HepG2 (cell line): ENCODE results near the gene NPB. TPM values are rescaled to one million over a fixed set of nuclear protein-coding genes. Genes with fewer than 3 reads are reported as not detected.

Experiments
- AFF4 ChIP-seq: sonication (generic); formaldehyde crosslinking; IDR thresholded peaks from 2 replicates; pipeline ENCODE4 v1.4.0; 2020; ENCODE audit warnings: missing genetic modification reagents
- FOXA1 ChIP-seq, 2 experiments: fragments of 450-650 bp in 1 of 2; sonication (generic) in 1 of 2; formaldehyde crosslinking in 1 of 2; IDR thresholded peaks; 2 replicates each; pipeline versions ENCODE4 v1.4.0 to v1.6.1; 2016 to 2020; ENCODE audit warnings: missing genetic modification reagents in 1 of 2
- IRF1 ChIP-seq: sonication (generic); formaldehyde crosslinking; IDR thresholded peaks from 2 replicates; pipeline ENCODE4 v1.4.0; 2020; ENCODE audit warnings: low read depth, mild to moderate bottlenecking, missing genetic modification reagents
- JDP2 ChIP-seq: sonication (generic); formaldehyde crosslinking; IDR thresholded peaks from 2 replicates; pipeline ENCODE4 v1.8.1; 2022; ENCODE audit warnings: missing genetic modification reagents, borderline replicate concordance
- KAT8 ChIP-seq: IDR thresholded peaks from 2 replicates; pipeline ENCODE4 v1.6.1; 2016; ENCODE audit warnings: missing genetic modification reagents, missing compliant biosample characterization
- MYNN ChIP-seq: sonication (generic); formaldehyde crosslinking; IDR thresholded peaks from 2 replicates; pipeline ENCODE4 v1.4.0; 2020; ENCODE audit warnings: mild to moderate bottlenecking, low read depth, missing genetic modification reagents
- NFIC ChIP-seq: IDR thresholded peaks from 2 replicates; pipeline ENCODE4 v1.6.1; 2012; ENCODE audit warnings: mild to moderate bottlenecking, low read length, inconsistent platforms
- NFKB2 ChIP-seq: sonication (generic); formaldehyde crosslinking; IDR thresholded peaks from 2 replicates; pipeline ENCODE4 v1.4.0; 2020; ENCODE audit warnings: missing genetic modification reagents, borderline replicate concordance
- NKX3-1 ChIP-seq: sonication (generic); formaldehyde crosslinking; IDR thresholded peaks from 2 replicates; pipeline ENCODE4 v1.5.0; 2020; ENCODE audit warnings: missing genetic modification reagents
- RAD21 ChIP-seq: fragments of 450-650 bp; formaldehyde crosslinking; IDR thresholded peaks from 2 replicates; pipeline ENCODE4 v1.5.0; 2020; ENCODE audit warnings: mild to moderate bottlenecking
- SAP130 ChIP-seq: IDR thresholded peaks from 2 replicates; pipeline ENCODE4 v1.6.1; 2016; ENCODE audit warnings: low read depth
- SIX1 ChIP-seq: sonication (generic); formaldehyde crosslinking; IDR thresholded peaks from 2 replicates; pipeline ENCODE4 v1.4.0; 2020; ENCODE audit warnings: missing genetic modification reagents, borderline replicate concordance
- SMC3 ChIP-seq: IDR thresholded peaks from 2 replicates; pipeline ENCODE4 v1.6.1; 2011; ENCODE audit warnings: low read length, improper control_type of control experiment
- SMYD3 ChIP-seq: sonication (generic); formaldehyde crosslinking; IDR thresholded peaks from 2 replicates; pipeline ENCODE4 v1.8.1; 2023; ENCODE audit warnings: mild to moderate bottlenecking, missing genetic modification reagents
- TEAD3 ChIP-seq: optimal IDR thresholded peaks from 2 replicates; pipeline ENCODE3; 2016; ENCODE audit warnings: borderline replicate concordance
- ZBTB7B ChIP-seq: sonication (generic); formaldehyde crosslinking; IDR thresholded peaks from 2 replicates; pipeline ENCODE4 v1.4.0; 2020; ENCODE audit warnings: missing genetic modification reagents
- ZNF205 ChIP-seq: IDR thresholded peaks from 2 replicates; pipeline ENCODE4 v1.6.1; 2018; ENCODE audit warnings: missing biosample characterization, missing genetic modification reagents
- ZNF225 ChIP-seq: sonication (generic); formaldehyde crosslinking; IDR thresholded peaks from 2 replicates; pipeline ENCODE4 v1.4.0; 2020; ENCODE audit warnings: mild to moderate bottlenecking, missing genetic modification reagents
- ZNF326 ChIP-seq: sonication (generic); formaldehyde crosslinking; IDR thresholded peaks from 2 replicates; pipeline ENCODE4 v1.4.0; 2020; ENCODE audit warnings: missing genetic modification reagents, borderline replicate concordance
- ZNF382 ChIP-seq: sonication (generic); formaldehyde crosslinking; IDR thresholded peaks from 2 replicates; pipeline ENCODE4 v1.5.0; 2020; ENCODE audit warnings: missing genetic modification reagents, mild to moderate bottlenecking, borderline replicate concordance
- ZNF441 ChIP-seq: sonication (generic); formaldehyde crosslinking; IDR thresholded peaks from 2 replicates; pipeline ENCODE4 v1.7.0; 2021; ENCODE audit warnings: missing genetic modification reagents, borderline replicate concordance
- ZNF556 ChIP-seq: sonication (generic); formaldehyde crosslinking; IDR thresholded peaks from 2 replicates; pipeline ENCODE4 v1.4.0; 2020; ENCODE audit warnings: mild to moderate bottlenecking, missing genetic modification reagents, borderline replicate concordance
- ZNF704 ChIP-seq: sonication (generic); formaldehyde crosslinking; IDR thresholded peaks from 2 replicates; pipeline ENCODE4 v1.8.1; 2023; ENCODE audit warnings: mild to moderate bottlenecking, inconsistent platforms, moderate library complexity, missing genetic modification reagents, borderline replicate concordance
- ZNF788 ChIP-seq: sonication (generic); formaldehyde crosslinking; IDR thresholded peaks from 2 replicates; pipeline ENCODE4 v1.5.0; 2020; ENCODE audit warnings: mild to moderate bottlenecking, missing genetic modification reagents, borderline replicate concordance
- ZSCAN22 ChIP-seq: sonication (generic); formaldehyde crosslinking; IDR thresholded peaks from 2 replicates; pipeline ENCODE4 v1.4.0; 2020; ENCODE audit warnings: mild to moderate bottlenecking, missing genetic modification reagents
- polyA plus RNA-seq, 8 experiments: library from polyadenylated mRNA; depleted of rRNA in 3 of 8; stranded (reverse) in 7 of 8; unstranded in 1 of 8; fragments of >200 nt; fragmentation: Illumina TruSeq in 4 of 8; extraction: Trizol in 4 of 8; gene quantifications; 2 replicates each; pipeline versions ENCODE4 v1.2.1 to v1.2.3, GENCODE V29; 2011 to 2016; ENCODE audit warnings: low read depth in 4 of 8, missing spikeins in 1 of 8, mixed read lengths in 1 of 8; ENCODE audit not compliant: insufficient read depth in 1 of 8
- total RNA-seq, 5 experiments: library from RNA; depleted of rRNA; stranded (reverse); fragments of >200 nt; fragmentation: Illumina TruSeq; extraction: Trizol; gene quantifications; 2 replicates each; pipeline ENCODE4 v1.2.3, GENCODE V29; 2016; ENCODE audit warnings: low read depth in 1 of 5

NPB gene
- total and polyA plus RNA-seq, 2 of the 13 experiments (the other 11 are each of a cell fraction or from before 2014, with no cell fraction given), result 0.11 to 0.93 TPM

DNA sequence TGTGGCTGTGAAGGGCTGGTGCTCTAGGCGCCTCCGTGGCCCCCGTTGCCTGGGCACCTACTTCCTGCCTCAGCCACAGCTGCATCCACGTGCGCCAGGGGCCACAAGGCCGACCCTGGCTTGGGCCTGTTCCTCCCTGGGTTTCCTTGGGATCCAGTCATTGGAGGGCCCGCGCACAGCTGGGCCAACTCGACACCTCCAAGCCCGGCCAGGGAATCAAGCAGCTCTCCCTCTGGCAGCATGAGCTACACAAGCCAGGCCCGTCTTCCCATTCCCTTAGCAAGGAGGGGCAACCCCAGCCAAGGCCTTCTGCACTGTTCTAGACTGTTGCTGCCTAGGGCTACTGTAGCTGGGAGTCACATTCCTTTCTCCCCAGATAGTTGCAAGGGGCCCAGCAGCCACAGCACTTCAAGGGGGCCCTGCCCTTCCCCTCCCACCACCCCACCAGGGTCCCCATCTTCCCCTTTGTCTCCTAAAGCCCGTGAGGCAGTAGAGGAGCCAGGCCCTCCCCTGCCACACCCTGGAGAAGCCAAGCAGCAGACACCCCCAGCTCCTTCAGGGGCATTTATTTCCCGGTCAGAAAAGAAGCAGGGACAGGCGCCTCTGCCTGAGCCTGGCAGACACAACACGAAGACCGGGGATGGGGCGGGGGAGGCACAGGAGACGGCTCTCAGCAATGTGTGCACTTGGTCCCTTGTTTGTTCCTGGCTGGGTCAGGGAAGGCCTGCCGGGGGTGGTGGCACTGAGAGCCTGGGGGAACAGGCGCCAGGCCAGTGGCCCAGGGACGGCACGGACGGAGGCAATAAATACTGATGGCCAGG is 34.7 kb upstream of the NPB start (continued):
- TF ChIP-seq ZNF205 (CRISPR knock-in tag), result no peak
- TF ChIP-seq NFKB2 (CRISPR knock-in tag), result peak; percentile 64; the same call in 1 of the 2 replicates
- peak; percentile 84 for TF ChIP-seq NKX3-1 (CRISPR knock-in tag)
- 0 out of 2 replicates have a peak, but pooled peaks have one; percentile 39 for TF ChIP-seq NFIC
- TF ChIP-seq ZNF326, result peak; percentile 91
- no peak for TF ChIP-seq SIX1 (CRISPR knock-in tag)
- TF ChIP-seq ZBTB7B (CRISPR knock-in tag), result peak; percentile 15; the same call in 1 of the 2 replicates
- no peak; the same call in 1 of the 2 replicates for TF ChIP-seq ZSCAN22 (CRISPR knock-in tag)
- TF ChIP-seq ZNF788 (CRISPR knock-in tag), result no peak
- 0 out of 2 replicates have a peak, but pooled peaks have one; percentile 22 for TF ChIP-seq ZNF556 (CRISPR knock-in tag)
- no peak for TF ChIP-seq SAP130 (CRISPR knock-in tag)
- no peak for TF ChIP-seq MYNN (CRISPR knock-in tag)
- no peak for TF ChIP-seq ZNF382 (CRISPR knock-in tag)
- no peak for TF ChIP-seq IRF1
- peak; percentile 28 for TF ChIP-seq AFF4 (CRISPR knock-in tag)
- TF ChIP-seq FOXA1 (IDR thresholded peaks at IDR 0.05), result no peak
- no peak; the same call in 1 of the 2 replicates for TF ChIP-seq FOXA1 (CRISPR knock-in tag; IDR thresholded peaks at IDR 0.05)
- TF ChIP-seq ZNF225 (CRISPR knock-in tag), result no peak; the same call in none of the 2 replicates
- TF ChIP-seq SMC3, result no peak
- TF ChIP-seq KAT8, result no peak
- TF ChIP-seq JDP2, result 0 out of 2 replicates have a peak, but pooled peaks have one; percentile 5
- no peak for TF ChIP-seq ZNF441 (CRISPR knock-in tag)
- peak; percentile 48; the same call in 1 of the 2 replicates for TF ChIP-seq SMYD3 (CRISPR knock-in tag)
- no peak for TF ChIP-seq TEAD3 (CRISPR knock-in tag)
- TF ChIP-seq ZNF704 (CRISPR knock-in tag), result no peak
- peak; percentile 15; the same call in 1 of the 2 replicates for TF ChIP-seq RAD21 (CRISPR knock-in tag)
